KMS-11 (cell line): Measurements from ENCODE around the gene MOB3B.
"Not testable (repeated sequence)": the region's sequence is repeated elsewhere in the genome, so short reads cannot be mapped to it uniquely, and the experiment has no call there.

Experiments used
- H2AFZ ChIP-seq: fragments of 200-600 bp; sonication (generic); 2 replicates; pipeline ENCODE4 v1.6.1; 2016; ENCODE audit warnings: antibody characterized with exemption, mixed run types, low read depth
- H3K27ac ChIP-seq: fragments of 200-600 bp; sonication (generic); 2 replicates; pipeline ENCODE4 v1.6.1; 2016; ENCODE audit warnings: mild to moderate bottlenecking, mixed run types
- H3K27me3 ChIP-seq: fragments of 200-600 bp; sonication (generic); 2 replicates; pipeline ENCODE4 v1.6.1; 2017; ENCODE audit warnings: mild to moderate bottlenecking, low read depth, mixed run types, moderate library complexity; ENCODE audit not compliant: insufficient read depth
- H3K36me3 ChIP-seq: fragments of 200-600 bp; sonication (generic); 2 replicates; pipeline ENCODE4 v1.6.1; 2017; ENCODE audit warnings: mild to moderate bottlenecking, mixed run types; ENCODE audit not compliant: insufficient read depth
- H3K4me1 ChIP-seq: fragments of 200-600 bp; sonication (generic); 2 replicates; pipeline ENCODE4 v1.6.1; 2016; ENCODE audit warnings: mild to moderate bottlenecking, low read depth, mixed run types; ENCODE audit not compliant: poor library complexity, severe bottlenecking
- H3K4me2 ChIP-seq: fragments of 200-600 bp; sonication (generic); 2 replicates; pipeline ENCODE4 v1.7.0; 2016; ENCODE audit warnings: mild to moderate bottlenecking, mixed run types
- H3K4me3 ChIP-seq: fragments of 200-600 bp; sonication (generic); IDR thresholded peaks from 2 replicates; pipeline ENCODE4 v1.6.1; 2017; ENCODE audit warnings: low read depth, low read length, mixed read lengths; ENCODE audit not compliant: insufficient read depth
- H3K79me2 ChIP-seq: fragments of 200-600 bp; sonication (generic); 2 replicates; pipeline ENCODE4 v1.6.1; 2016; ENCODE audit warnings: low read depth, mixed run types; ENCODE audit not compliant: insufficient read depth
- H3K9ac ChIP-seq: fragments of 200-600 bp; sonication (generic); 2 replicates; pipeline ENCODE4 v1.6.1; 2016; ENCODE audit warnings: mild to moderate bottlenecking, mixed run types
- H4K20me1 ChIP-seq: fragments of 200-600 bp; sonication (generic); 2 replicates; pipeline ENCODE4 v1.6.1; 2016; ENCODE audit warnings: mild to moderate bottlenecking, mixed run types; ENCODE audit not compliant: insufficient read depth
- TF ChIP-seq, protein P1 (sequence below): fragments of 200-600 bp; sonication (generic); conservative IDR thresholded peaks from 2 replicates; pipeline ENCODE4 v1.6.1; 2017; ENCODE audit warnings: low read depth, mild to moderate bottlenecking, antibody characterized with exemption, low read length, moderate library complexity, mixed read lengths

MOB3B gene

GRCh38 chr9:27453860-27454553 is 75.6 kb downstream of the MOB3B start:
- no peak overlapping the region for H3K9ac ChIP-seq
- no peak overlapping the region for H3K4me2 ChIP-seq
- no peaks in the 10 kb centered on the region for H3K79me2 ChIP-seq
- H3K27ac ChIP-seq = no peak overlapping the region
- H3K27me3 ChIP-seq = no peaks in the 10 kb centered on the region
- H3K4me3 ChIP-seq = no peak overlapping the region
- no peaks in the 10 kb centered on the region for H4K20me1 ChIP-seq
- no peak overlapping the region for H2AFZ ChIP-seq
- H3K36me3 ChIP-seq = no peaks in the 10 kb centered on the region
- H3K4me1 ChIP-seq = peaks cover 9% of the 10 kb centered on the region
- TF ChIP-seq, protein P1, sequence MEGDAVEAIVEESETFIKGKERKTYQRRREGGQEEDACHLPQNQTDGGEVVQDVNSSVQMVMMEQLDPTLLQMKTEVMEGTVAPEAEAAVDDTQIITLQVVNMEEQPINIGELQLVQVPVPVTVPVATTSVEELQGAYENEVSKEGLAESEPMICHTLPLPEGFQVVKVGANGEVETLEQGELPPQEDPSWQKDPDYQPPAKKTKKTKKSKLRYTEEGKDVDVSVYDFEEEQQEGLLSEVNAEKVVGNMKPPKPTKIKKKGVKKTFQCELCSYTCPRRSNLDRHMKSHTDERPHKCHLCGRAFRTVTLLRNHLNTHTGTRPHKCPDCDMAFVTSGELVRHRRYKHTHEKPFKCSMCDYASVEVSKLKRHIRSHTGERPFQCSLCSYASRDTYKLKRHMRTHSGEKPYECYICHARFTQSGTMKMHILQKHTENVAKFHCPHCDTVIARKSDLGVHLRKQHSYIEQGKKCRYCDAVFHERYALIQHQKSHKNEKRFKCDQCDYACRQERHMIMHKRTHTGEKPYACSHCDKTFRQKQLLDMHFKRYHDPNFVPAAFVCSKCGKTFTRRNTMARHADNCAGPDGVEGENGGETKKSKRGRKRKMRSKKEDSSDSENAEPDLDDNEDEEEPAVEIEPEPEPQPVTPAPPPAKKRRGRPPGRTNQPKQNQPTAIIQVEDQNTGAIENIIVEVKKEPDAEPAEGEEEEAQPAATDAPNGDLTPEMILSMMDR = no peak

- Histone ChIP-seq H4K20me1 (no peaks in the 10 kb centered on the region), H3K4me1 (peaks cover 9% of the 10 kb centered on the region), H3K4me2 (no peak overlapping the region), H3K27ac (no peak overlapping the region), H3K4me3 (no peak overlapping the region), H3K36me3 (no peaks in the 10 kb centered on the region), H3K79me2 (no peaks in the 10 kb centered on the region), H3K9ac (no peak overlapping the region), H3K27me3 (no peaks in the 10 kb centered on the region), H2AFZ (no peak overlapping the region)
- TF ChIP-seq, protein P1 = no peak
Measured at GRCh38 chr9:27451207-27451797, 78.3 kb downstream of the MOB3B start.

DNA sequence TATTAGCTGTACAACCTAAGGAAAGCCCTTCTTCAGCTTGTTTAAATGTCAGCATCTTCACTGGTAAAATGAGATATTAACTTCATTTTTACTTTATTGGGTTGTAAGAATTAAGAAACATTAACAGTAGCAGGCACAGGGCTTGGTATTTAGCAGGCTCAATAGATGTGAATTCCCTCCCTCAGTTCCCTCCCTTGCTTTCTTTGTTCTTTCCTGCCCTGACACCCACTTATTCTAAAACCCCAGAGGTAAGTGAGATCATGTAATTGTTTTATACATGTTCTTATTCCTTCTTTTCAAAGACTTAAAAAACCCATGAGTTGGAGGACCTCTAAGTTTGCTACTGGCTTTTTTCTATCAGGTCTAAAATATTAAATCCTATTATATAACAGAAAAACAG is 78.9 kb downstream of the MOB3B start:
- Histone ChIP-seq H4K20me1 (no peaks in the 10 kb centered on the region), H3K27ac (no peak overlapping the region), H3K36me3 (no peaks in the 10 kb centered on the region), H3K4me2 (no peak overlapping the region), H2AFZ (no peak overlapping the region), H3K4me1 (peaks cover 9% of the 10 kb centered on the region), H3K4me3 (no peak overlapping the region), H3K9ac (no peak overlapping the region), H3K79me2 (no peaks in the 10 kb centered on the region), H3K27me3 (no peaks in the 10 kb centered on the region)
- TF ChIP-seq, protein P1 = no peak

DNA sequence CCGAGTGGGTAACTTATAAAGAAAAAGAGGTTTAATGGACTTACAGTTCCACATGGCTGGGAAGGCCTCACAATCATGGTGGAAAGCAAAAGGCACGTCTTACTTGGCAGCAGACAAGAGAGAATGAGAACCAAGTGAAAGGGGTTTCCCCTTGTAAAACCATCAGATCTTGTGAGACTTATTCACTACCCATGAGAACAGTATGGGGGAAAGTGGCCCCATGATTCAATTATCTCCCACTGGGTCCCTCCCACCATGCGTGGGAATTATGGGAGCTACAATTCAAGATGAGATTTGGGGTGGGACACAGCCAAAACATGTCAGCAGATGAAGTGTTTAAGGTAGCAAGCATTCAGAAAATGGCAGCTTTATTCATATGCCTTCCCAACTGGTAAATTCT is 81.3 kb downstream of the MOB3B start:
- not testable (repeated sequence) for H3K36me3 ChIP-seq, H3K27me3 ChIP-seq, H3K4me2 ChIP-seq, H3K9ac ChIP-seq, H3K4me3 ChIP-seq, H2AFZ ChIP-seq, H3K27ac ChIP-seq, H4K20me1 ChIP-seq, H3K4me1 ChIP-seq, H3K79me2 ChIP-seq

DNA sequence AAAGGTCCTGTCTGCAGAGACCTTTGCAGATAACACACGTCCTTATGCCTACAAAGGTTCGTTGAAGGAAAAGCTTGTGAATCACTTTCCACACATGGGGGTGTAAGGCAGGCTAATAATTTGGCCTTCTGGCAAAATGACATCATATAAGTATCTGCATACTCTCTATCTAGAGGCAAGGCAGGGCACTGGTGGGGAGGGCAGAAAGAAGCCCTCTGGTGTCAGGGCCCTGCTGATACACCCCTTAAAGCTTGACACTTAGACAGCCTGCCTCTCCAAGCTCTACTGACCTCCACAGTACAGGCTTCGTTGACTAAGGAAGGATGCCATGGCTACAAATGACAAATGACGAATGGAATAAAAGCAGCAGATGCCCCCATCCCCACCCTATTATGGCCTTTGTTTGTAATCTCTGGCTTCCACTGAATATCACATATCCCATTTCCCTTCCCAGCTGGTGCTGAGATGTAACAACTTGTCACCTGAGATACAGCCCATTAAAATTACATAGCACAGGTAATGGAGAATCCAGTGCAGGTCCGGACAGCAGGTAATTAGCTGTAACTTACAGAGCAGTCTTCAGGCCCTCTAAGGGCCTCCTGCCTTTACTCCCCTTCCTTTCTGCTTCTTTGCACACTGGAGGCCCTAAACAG is 82.5 kb downstream of the MOB3B start:
- Histone ChIP-seq H3K27ac (no peak overlapping the region), H3K79me2 (no peaks in the 10 kb centered on the region), H3K4me1 (peaks cover 9% of the 10 kb centered on the region), H2AFZ (no peak overlapping the region), H3K4me3 (no peak overlapping the region), H3K27me3 (no peaks in the 10 kb centered on the region), H4K20me1 (no peaks in the 10 kb centered on the region), H3K36me3 (no peaks in the 10 kb centered on the region), H3K9ac (no peak overlapping the region), H3K4me2 (no peak overlapping the region)
- TF ChIP-seq, protein P1 = no peak
